Measurements from ENCODE around the gene FKBP1A.
"Not testable (repeated sequence)": the region's sequence is repeated elsewhere in the genome, so short reads cannot be mapped to it uniquely, and the experiment has no call there.

FKBP1A gene

GRCh38 chr20:1363522-1363921 lies 29.3 kb downstream of the FKBP1A start:
- no peak for DNase-seq (ENCODE audit: low spot score)

- DNase-seq (ENCODE audit: low spot score) = no peak
Measured at GRCh38 chr20:1362484-1362883, 30.4 kb downstream of the FKBP1A start.

GRCh38 chr20:1360094-1360846 lies 32.6 kb downstream of the FKBP1A start:
- no peak for DNase-seq (ENCODE audit: low spot score)

- DNase-seq (ENCODE audit: low spot score) = no peak
Measured at GRCh38 chr20:1357921-1358671, 34.8 kb downstream of the FKBP1A start.

- DNase-seq (ENCODE audit: low spot score) = no peak
Measured at GRCh38 chr20:1353956-1354355, 38.9 kb downstream of the FKBP1A start.

GRCh38 chr20:1346315-1346969 lies 46.4 kb downstream of the FKBP1A start:
- DNase-seq (ENCODE audit: low spot score) = no peak

- no peak for DNase-seq (ENCODE audit: low spot score)
Measured at GRCh38 chr20:1345756-1346093, 47.1 kb downstream of the FKBP1A start.

- DNase-seq (ENCODE audit: low spot score) = no peak
Measured at GRCh38 chr20:1345030-1345755, 47.7 kb downstream of the FKBP1A start.

- not testable (repeated sequence) for DNase-seq (ENCODE audit: low spot score)
Measured at GRCh38 chr20:1343446-1344124, 49.3 kb downstream of the FKBP1A start.

- no peak for DNase-seq (ENCODE audit: low spot score)
Measured at GRCh38 chr20:1341561-1342265, 51.1 kb downstream of the FKBP1A start.

GRCh38 chr20:1338801-1339200 lies 54.1 kb downstream of the FKBP1A start:
- DNase-seq (ENCODE audit: low spot score) = no peak

- no peak for DNase-seq (ENCODE audit: low spot score)
Measured at GRCh38 chr20:1338096-1338495, 54.8 kb downstream of the FKBP1A start.

GRCh38 chr20:1337441-1337840 lies 55.4 kb downstream of the FKBP1A start:
- no peak for DNase-seq (ENCODE audit: low spot score)

GRCh38 chr20:1336699-1337367 lies 56.0 kb downstream of the FKBP1A start:
- DNase-seq (ENCODE audit: low spot score) = no peak

GRCh38 chr20:1335961-1336698 lies 56.7 kb downstream of the FKBP1A start:
- DNase-seq (ENCODE audit: low spot score) = no peak

- no peak for DNase-seq (ENCODE audit: low spot score)
Measured at GRCh38 chr20:1334761-1335160, 58.1 kb downstream of the FKBP1A start.

GRCh38 chr20:1334370-1334731 lies 58.5 kb downstream of the FKBP1A start:
- DNase-seq (ENCODE audit: low spot score) = no peak

GRCh38 chr20:1333462-1334369 lies 59.1 kb downstream of the FKBP1A start:
- no peak for DNase-seq (ENCODE audit: low spot score)

GRCh38 chr20:1332749-1333300 lies 60.0 kb downstream of the FKBP1A start:
- DNase-seq (ENCODE audit: low spot score) = no peak
